DND-41 (cell line): ENCODE data around the gene ENTPD6.

Source experiments
- ATAC-seq: fragments of 200-7000 bp; cut with Tn5 transposase; 3 replicates; pipeline ENCODE4 v1.9.1; 2021; ENCODE audit warnings: low read depth; ENCODE audit not compliant: insufficient read depth
- DNase-seq: peaks from one replicate; pipeline ENCODE4 v3.0.0-alpha.2; 2020
- H2AFZ ChIP-seq: 2 replicates; pipeline ENCODE4 v1.6.0; 2012; ENCODE audit warnings: low read depth, low read length
- H3K27ac ChIP-seq: 2 replicates; pipeline ENCODE4 v1.5.1; 2012; ENCODE audit warnings: low read length, inconsistent platforms
- H3K27me3 ChIP-seq: fragments of 200-600 bp; sonication (generic); 2 replicates; pipeline ENCODE4 v1.6.0; 2012; ENCODE audit warnings: low read length, mild to moderate bottlenecking, inconsistent platforms; ENCODE audit not compliant: insufficient read depth, poor library complexity
- H3K36me3 ChIP-seq: 2 replicates; pipeline ENCODE4 v1.5.1; 2012; ENCODE audit warnings: low read length, inconsistent platforms; ENCODE audit not compliant: insufficient read depth
- H3K4me1 ChIP-seq: 2 replicates; pipeline ENCODE4 v1.5.1; 2012; ENCODE audit warnings: mild to moderate bottlenecking, low read length; ENCODE audit not compliant: insufficient read depth
- H3K4me2 ChIP-seq: 2 replicates; pipeline ENCODE4 v1.6.0; 2012; ENCODE audit warnings: mild to moderate bottlenecking, moderate library complexity, low read length, inconsistent platforms; ENCODE audit not compliant: insufficient read depth
- H3K4me3 ChIP-seq, 2 experiments: fragments of 200-600 bp in 1 of 2; shearing (Covaris generic) in 1 of 2; 2 replicates each; pipeline ENCODE4 v1.5.1; 2012 to 2016; ENCODE audit warnings: inconsistent platforms in 2 of 2, low read length in 2 of 2, mild to moderate bottlenecking in 2 of 2, low read depth in 1 of 2, moderate library complexity in 1 of 2
- H3K79me2 ChIP-seq: 2 replicates; pipeline ENCODE4 v1.6.0; 2012; ENCODE audit warnings: low read length, inconsistent platforms; ENCODE audit not compliant: insufficient read depth
- H3K9ac ChIP-seq: 2 replicates; pipeline ENCODE4 v1.6.0; 2012; ENCODE audit warnings: low read depth, mild to moderate bottlenecking, inconsistent platforms, low read length, moderate library complexity
- H3K9me3 ChIP-seq: 2 replicates; pipeline ENCODE4 v1.5.1; 2012; ENCODE audit warnings: low read length, moderate library complexity, mild to moderate bottlenecking, inconsistent platforms; ENCODE audit not compliant: insufficient read depth, severe bottlenecking
- H4K20me1 ChIP-seq: 2 replicates; pipeline ENCODE4 v1.6.0; 2012; ENCODE audit warnings: low read length; ENCODE audit not compliant: insufficient read depth
- CTCF ChIP-seq: IDR thresholded peaks from 2 replicates; pipeline ENCODE4 v1.5.1; 2012; ENCODE audit warnings: borderline replicate concordance, low read length, moderate library complexity, mild to moderate bottlenecking; ENCODE audit not compliant: poor library complexity, severe bottlenecking; ENCODE audit errors: extremely low read depth
- EZH2 ChIP-seq: IDR thresholded peaks from 3 replicates; pipeline ENCODE4 v1.6.1; 2012; ENCODE audit warnings: borderline replicate concordance, low read depth, mild to moderate bottlenecking, moderate library complexity, low read length, inconsistent platforms; ENCODE audit not compliant: severe bottlenecking

ENTPD6 gene

GRCh38 chr20:25273046-25273445 lies 77.5 kb downstream of the ENTPD6 start:
- no peaks in the 10 kb centered on the region for H3K27me3 ChIP-seq
- H3K79me2 ChIP-seq, result no peaks in the 10 kb centered on the region
- TF ChIP-seq EZH2, result no peak
- no peaks in the 10 kb centered on the region for H3K9me3 ChIP-seq
- no peak overlapping the region for H2AFZ ChIP-seq
- ATAC-seq (no peak), DNase-seq (no peak)
- no peak overlapping the region for H3K4me2 ChIP-seq
- no peak overlapping the region for H3K27ac ChIP-seq
- H3K9ac ChIP-seq, result no peak overlapping the region
- H3K4me1 ChIP-seq, result no peaks in the 10 kb centered on the region
- H4K20me1 ChIP-seq, result peaks cover 10% of the 10 kb centered on the region
- H3K4me3 ChIP-seq, result no peak overlapping the region
- peaks cover 92% of the 10 kb centered on the region for H3K36me3 ChIP-seq

- no peak for ATAC-seq
- H3K79me2 ChIP-seq, result no peaks in the 10 kb centered on the region
Observed at GRCh38 chr20:25273541-25274358, 78.2 kb downstream of the ENTPD6 start.

GRCh38 chr20:25274481-25274880 lies 79.0 kb downstream of the ENTPD6 start:
- no peak for TF ChIP-seq CTCF
- no peak for TF ChIP-seq EZH2
- Histone ChIP-seq H3K79me2 (no peaks in the 10 kb centered on the region), H3K9ac (no peak overlapping the region), H3K27ac (no peak overlapping the region), H3K4me2 (no peak overlapping the region), H3K4me1 (no peaks in the 10 kb centered on the region), H3K27me3 (no peaks in the 10 kb centered on the region), H2AFZ (no peak overlapping the region), H3K9me3 (no peaks in the 10 kb centered on the region), H3K4me3 (no peak overlapping the region), H3K36me3 (peaks cover 95% of the 10 kb centered on the region), H4K20me1 (peaks cover 10% of the 10 kb centered on the region)
- ATAC-seq (no peak), DNase-seq (no peak)

More at GRCh38 chr20:25273541-25274358, 78.2 kb downstream of the ENTPD6 start:
- DNase-seq, result no peak
- Histone ChIP-seq H3K27ac (no peak overlapping the region), H2AFZ (no peak overlapping the region), H3K9me3 (no peaks in the 10 kb centered on the region), H3K27me3 (no peaks in the 10 kb centered on the region), H4K20me1 (peaks cover 10% of the 10 kb centered on the region), H3K36me3 (peaks cover 95% of the 10 kb centered on the region), H3K4me3 (no peak overlapping the region), H3K4me2 (no peak overlapping the region), H3K9ac (no peak overlapping the region), H3K4me1 (no peaks in the 10 kb centered on the region)
- TF ChIP-seq EZH2, result no peak
- no peak for TF ChIP-seq CTCF
